Sciatic nerve (tissue), 2 donors: ENCODE data around the gene PLD1. TPM values are rescaled to one million over a fixed set of nuclear protein-coding genes. Genes with fewer than 3 reads are reported as not detected.
A peak's percentile ranks its signal among the peaks of the same experiment; 100 is the strongest.

Experiments used
- ATAC-seq: fragments of 200-7000 bp; cut with Tn5 transposase; one replicate; pipeline ENCODE4 v1.9.1; 2020; ENCODE audit warnings: mild to moderate bottlenecking, moderate library complexity
- DNase-seq: peaks from one replicate; pipeline ENCODE4 v3.0.0-alpha.2; 2020; ENCODE audit warnings: low spot score
- intact Hi-C: fragments of 100-400 bp; cut with DNase I; formaldehyde crosslinking; loops from one replicate; pipeline ENCODE4 v1.14.2; 2022
- total RNA-seq: library from RNA; stranded (reverse); fragmentation: NEBNext Ultra II Directional; extraction: Animal tissue kit (Norgen Biotek cat#: 25700); gene quantifications from one replicate; pipeline ENCODE4 v1.2.1, GENCODE V29; 2021
- donor health status: DM: no; HTN: no; CAD: no.
- donor health status: DM: no; HTN: no; CAD: no.

PLD1 gene
- total RNA-seq, 1 donor from 2014 or later, result 36.8 TPM

DNA sequence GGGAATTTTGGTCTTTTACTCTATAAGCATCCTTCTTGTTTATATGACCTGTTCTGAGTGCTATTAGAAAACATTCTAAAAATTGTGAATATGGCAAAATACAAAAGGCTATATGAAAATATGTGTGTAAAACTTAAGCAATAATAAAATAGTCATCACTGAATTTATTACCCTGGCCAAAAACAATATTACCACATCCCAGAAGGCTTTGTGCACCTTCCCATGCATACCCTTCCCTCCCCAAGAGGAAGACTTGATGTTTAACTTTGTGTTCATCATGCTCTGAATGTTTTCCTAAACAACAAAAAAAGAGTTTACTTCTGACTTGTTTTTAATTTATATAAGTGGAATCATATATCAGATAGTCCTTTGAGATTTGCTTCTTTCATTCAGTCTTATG lies 195.0 kb downstream of the PLD1 start:
- intact Hi-C loops, result no loop called here
- no peak for ATAC-seq
- DNase-seq, result no peak

DNA sequence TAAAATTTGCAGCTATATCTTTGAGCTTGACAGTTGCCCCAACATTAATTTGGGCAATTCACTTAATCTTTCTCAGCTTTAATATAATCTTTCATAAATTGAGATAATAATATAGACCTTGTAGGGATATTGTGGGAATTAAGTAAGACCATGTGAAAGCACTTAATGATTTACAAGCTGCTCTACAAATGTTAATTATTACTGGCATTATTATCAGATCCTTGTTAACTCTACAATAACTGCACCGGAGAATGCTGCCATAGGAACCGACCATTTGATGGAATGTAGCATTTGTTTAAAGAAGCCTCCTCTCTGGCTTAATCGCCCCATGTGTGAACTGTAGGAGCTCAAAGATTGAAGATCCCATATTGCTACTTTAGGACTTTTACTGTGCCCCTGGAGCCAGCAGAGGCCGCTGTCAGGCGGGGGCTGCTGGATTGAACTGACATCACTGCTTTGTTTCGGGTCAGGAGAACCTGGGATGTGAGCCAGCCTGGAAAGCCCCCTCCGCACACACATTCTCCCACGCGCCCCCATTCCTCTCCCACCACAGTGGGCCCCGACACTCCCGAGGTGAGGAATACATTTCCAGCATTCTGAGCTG lies 195.9 kb downstream of the PLD1 start:
- intact Hi-C loops, result no loop called here
- DNase-seq (no peak), ATAC-seq (peak; percentile 55)

DNA sequence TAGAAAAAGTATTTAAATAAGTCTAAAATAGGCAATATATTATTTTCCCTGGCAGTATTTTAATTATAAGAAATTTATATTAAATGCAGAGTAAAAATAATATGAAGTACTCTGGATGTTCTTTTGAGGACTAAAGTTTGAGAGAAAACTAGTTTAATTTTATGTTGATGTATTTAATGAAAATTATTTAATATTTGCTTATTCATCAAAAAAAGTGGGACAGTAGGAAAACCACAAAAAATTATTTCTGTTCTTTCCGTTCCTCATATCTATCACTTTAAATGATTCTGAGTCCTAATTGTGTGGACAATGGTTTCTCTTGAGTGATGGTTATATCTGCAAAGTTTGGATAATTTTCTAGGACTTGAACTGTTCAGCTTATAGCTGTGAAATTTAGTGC lies 202.8 kb downstream of the PLD1 start:
- ATAC-seq (no peak), DNase-seq (no peak)
- intact Hi-C loops, result no loop called here

DNA sequence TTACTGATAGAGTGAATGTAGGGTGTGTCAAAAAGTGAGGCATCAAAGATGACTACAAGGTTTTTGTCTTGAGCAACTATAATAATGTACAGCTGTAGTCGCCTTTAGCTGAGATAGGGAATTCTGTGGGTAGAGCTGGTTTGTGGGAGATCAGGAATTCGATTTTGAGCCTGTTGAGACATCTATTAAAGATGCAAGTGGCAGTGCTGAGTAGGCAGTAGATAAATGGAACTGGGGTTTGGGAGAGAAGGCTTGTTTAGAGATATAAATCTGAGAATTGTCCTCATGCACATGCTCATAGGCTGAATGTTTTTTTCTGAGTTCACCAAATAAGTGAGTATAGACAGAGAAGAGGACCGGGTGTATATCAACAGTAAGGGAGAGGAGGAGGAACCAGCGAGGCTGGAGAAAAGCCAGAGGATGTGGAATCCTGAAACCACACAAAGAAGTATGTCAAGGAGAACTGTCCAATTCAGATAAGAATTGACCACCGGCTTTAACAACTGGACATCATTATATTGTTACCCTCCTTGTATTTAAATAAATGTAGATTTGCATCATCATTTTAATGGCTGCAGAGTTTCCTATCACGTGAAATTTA lies 204.0 kb downstream of the PLD1 start:
- intact Hi-C loops, result no loop called here
- DNase-seq, result no peak
- no peak for ATAC-seq

DNA sequence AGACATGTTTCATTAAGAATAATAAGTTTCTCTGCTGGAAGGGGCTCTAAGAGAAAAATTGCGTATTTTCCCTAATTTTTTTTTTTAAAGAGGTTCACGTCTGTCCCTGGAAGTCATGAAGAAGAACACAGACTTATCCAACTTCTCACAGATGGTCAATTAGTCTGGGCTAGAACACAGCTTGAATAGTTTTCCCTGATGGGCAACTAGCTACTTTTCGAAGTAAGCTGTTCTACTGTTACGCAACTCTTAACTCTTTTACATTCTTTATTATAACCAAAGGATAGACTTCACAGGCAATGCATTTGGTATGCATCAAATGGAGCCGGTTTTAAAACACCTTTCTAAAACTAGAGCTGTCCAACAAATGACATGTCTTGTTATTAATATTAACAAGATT lies 205.9 kb downstream of the PLD1 start:
- ATAC-seq (peak; percentile 89), DNase-seq (no peak)
- intact Hi-C loops, result no loop called here

DNA sequence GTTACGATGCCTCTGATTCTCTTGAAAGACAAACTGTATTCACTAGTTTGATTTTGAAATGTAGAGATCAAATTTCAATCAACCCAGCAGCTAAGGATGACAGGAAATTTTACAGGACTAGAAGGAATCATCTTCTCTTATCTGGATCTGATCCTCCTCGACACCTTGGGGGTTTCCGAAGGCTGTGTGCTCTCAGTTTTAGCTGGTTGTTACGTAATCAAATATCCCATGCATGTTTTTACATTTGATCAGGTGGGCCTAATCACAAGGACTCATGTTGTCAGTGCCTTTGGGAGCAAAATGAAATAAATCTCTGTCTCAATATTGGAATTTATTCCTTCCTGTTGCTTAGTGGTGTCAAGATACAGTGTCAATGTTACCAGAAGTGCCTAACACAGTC lies 208.2 kb downstream of the PLD1 start:
- DNase-seq (no peak), ATAC-seq (no peak)
- intact Hi-C loops, result no loop called here

DNA sequence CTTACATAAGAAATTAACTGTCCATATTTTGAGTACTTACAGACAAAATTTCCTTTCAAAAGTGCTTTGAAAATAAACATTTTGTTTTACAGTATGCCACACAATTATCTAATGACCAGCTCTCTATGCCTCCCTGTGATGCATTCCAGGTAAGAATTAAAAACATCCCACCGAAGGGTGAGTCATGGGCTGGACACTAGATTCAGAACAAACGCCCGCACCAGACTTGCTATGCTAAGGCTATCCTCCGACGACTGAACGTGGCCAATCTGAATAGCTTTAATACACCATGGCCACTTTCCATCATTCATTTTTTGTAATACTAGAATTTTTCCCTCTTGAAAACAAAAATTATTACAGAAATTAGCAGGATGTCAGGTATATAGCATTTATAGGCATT lies 210.3 kb downstream of the PLD1 start:
- ATAC-seq, result no peak
- DNase-seq, result no peak
- intact Hi-C loops, result no loop called here

DNA sequence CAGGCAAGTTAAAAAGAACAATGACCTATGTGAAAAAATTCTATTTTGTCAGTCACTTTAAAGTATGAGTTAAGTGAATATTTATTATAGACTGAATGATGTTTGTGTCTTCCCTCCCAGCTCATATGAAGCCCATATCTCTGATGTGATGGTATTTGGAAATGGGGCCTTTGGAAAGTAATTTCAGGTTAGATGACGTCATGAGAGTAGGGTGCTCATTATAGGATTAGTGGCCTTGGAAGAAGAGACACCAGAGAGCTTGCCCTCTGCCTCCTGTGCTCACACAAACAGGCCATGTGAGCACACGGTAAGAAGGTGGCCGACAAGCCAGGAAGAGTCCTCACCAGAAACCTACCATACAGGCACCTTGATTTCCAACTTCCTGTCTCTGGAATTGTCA lies 211.3 kb downstream of the PLD1 start:
- intact Hi-C loops, result no loop called here
- ATAC-seq, result no peak
- no peak for DNase-seq

DNA sequence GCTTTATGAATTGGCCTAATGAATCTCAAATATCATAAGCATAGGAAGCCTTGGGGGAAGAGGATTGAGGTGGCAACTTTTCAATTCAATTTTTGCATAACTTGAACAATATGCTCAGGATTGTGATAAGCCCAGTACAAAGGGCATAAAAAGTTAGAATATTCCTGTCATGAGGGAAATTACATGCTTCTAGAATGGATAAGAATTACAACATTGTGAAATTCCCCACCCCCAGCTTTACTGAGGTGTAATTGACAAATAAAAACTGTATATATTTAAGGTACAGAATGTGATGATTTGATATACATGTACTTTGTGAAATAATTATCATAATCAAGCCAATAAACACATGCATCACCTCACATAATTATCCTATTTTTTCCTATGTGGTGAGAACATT lies 217.5 kb downstream of the PLD1 start:
- no peak for ATAC-seq
- intact Hi-C loops, result no loop called here
- DNase-seq, result no peak

DNA sequence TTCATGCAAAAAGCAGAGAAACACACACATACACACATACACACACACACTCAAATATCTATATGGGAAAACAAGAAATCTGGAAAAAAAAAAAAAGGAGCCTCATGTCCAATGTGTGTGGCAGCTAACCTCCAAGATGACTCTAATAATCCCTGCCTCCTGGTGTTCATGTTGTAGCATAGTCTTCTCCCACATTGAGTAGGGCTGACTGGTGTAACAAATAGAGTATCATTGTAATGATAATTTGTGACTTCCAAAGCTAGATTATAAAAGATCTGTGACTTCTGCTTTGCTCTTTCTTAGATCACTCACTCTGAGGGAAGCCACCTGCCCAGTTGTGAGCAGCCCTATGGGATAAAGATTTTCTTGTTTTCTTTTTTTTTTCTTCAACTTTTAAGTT lies 219.2 kb downstream of the PLD1 start:
- ATAC-seq (no peak), DNase-seq (no peak)
- intact Hi-C loops, result no loop called here

DNA sequence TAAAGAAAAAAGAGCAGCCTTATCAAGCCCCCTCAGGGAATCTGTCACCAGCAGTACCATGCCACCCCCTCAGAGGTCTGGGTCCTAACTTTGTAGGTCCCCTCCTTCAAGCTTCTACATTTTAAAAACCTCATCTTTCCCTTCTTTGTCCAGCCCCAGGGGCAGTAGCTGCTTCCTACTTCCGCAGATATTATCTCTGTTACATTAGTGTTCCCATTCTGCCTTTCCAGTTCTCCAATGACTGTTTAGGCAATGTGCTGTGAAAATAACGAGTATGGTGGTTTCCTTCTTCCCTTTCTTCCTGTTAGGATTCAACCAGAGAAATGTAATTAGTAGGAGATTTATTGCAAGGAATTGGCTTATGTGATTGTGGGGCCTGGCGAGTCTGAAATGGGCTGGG lies 224.0 kb downstream of the PLD1 start:
- intact Hi-C loops, result no loop called here
- ATAC-seq (no peak), DNase-seq (no peak)

DNA sequence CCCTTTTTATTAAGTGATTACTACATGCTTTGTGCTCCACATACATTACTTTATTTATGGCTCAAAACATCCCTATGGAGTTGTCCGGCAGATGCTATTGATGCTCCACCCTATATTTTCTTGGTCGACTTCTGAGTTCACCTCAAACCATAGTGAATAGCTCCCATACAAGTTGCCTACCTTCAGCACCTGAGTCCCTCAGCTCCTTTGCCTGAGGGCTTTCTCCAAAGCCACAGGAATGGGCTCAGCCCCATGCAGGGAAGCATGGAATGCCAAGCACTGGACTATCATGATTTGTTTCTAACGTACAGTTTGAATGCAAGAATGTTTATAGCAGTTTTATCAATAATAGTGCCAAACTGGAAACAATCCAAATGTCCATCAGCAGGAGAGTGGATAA lies 225.2 kb downstream of the PLD1 start:
- intact Hi-C loops, result no loop called here
- DNase-seq, result no peak
- no peak for ATAC-seq

DNA sequence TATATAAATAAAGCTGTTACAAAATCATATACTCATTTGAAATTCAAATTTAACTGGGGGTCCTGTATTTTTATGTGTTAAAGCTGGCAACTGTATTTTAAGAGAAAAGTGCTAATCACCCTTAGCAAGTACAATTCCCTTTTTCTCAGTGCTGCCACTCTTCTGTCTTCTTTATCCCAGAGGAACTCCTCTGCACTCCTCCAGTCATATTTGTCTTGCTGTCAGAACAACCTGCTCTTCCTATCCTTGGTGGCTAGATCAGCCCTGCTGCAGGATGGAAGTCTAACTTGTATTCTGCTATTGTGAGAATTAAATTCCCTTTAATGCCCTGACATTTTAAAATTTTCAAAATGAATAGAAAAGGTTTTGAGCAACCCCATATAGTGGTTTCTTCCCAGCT lies 226.2 kb downstream of the PLD1 start:
- intact Hi-C loops, result no loop called here
- DNase-seq (no peak), ATAC-seq (no peak)

DNA sequence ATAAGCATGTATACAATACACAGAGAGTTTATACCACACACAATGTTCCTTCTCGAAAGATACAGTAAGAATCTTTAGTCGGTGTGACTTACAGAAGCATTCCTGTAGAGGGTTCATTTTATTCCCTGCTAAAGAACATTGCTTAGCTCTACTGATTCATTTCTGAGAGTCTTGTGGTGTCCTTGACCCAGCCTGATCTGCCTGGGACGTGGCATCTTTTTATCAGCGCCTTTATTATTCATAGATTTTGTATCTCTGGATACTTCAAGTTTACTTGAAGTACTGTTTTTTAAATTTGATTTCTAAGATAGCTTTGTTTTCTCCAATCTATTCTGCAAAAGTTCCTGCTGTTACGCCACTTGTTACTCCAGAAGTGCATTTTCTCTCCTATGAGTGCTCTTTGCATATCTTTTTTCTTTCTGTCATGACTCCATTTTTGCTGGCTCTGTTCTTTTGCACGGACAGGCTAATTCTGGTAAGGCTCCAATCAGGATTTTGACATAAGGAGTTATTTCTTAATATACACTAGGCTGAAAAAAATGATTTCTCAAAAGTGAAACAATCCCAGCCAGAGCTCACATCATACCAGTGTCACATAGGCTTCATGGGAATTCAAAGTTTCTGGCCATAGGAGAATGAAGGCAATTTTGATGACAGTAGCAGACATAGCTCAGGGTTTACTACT lies 235.6 kb downstream of the PLD1 start:
- ATAC-seq, result no peak
- intact Hi-C loops, result no loop called here
- DNase-seq, result no peak

DNA sequence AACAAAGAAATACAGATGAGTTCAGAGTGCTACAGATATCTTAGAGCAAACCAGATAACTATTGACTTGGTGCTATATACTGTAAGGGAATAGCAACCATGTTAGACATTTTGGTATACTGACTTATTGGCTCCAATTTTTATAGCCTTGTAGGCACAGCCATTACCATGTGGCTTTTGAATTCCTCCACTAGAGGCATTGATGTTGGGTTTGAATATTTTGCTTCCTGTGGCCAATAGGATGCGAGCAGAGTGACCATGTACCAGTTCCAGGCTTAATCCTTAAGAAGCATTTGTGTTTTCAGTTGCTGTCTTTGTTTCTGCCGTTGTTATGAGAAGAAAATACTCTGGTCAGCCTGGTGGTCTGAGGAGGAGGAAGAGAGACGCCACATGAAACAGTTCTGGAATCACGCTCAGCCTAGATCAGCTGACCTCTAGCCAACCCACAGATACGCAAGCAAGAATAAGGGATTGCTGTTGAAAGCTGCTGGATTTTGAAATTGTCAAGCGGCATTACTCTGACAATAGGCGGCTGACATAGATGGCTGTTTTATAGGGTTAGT lies 240.6 kb downstream of the PLD1 start:
- intact Hi-C loops, result loop anchor here (10.0 kb wide), 1 partner anchor 605 kb away; no protein-coding TSS in a partner anchor
- no peak for DNase-seq
- no peak for ATAC-seq

DNA sequence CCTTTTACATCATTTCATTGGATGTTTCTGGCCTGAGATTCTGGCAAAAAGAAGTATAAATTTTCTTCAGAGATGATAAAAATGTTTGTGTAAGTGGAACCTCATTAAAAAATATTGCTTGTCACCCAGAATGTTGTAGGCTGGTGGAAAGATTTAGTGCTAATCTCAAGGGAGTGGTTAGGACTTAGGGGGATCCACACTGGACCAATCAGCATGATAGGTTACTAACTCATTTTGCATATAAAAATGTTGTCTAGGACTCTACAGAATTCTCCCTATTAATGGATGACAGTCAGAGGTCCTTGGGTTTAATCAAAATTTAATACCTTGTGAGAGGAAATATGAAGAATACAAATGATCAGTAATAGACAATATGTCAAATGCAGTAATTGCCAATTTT lies 241.5 kb downstream of the PLD1 start:
- intact Hi-C loops, result loop anchor here (10.0 kb wide), 1 partner anchor 604 kb away; no protein-coding TSS in a partner anchor
- no peak for ATAC-seq
- no peak for DNase-seq

DNA sequence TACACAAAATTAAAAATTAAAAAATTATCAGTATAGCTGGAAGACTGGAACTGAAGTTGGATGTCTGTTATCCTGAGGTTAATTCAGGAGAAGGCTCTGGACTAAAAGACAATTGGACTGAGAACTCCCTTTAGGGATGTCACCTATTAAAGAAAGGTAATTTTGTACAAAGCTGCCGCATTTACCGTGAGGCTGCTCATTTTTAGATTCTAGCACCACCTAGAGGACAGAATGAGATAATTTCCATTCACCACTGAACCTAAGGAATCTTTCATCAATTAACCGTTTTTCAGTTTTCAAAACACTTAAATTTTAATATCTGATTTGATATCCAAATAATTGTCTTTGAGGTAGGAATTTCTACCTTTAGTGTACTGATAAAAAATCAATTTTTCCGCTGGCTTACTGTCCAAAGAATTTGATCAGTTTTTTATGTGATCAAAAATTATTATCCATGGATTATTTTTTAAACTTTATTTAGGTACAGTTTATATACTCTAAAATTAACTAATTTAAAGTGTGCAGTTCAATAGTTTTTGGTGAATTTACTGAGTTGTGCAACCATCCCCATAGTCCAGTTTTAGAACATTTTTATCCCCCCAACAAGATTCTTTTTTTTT lies 243.4 kb downstream of the PLD1 start:
- no peak for DNase-seq
- intact Hi-C loops, result loop anchor here (10.0 kb wide), 1 partner anchor 602 kb away; no protein-coding TSS in a partner anchor
- ATAC-seq, result peak; percentile 59

DNA sequence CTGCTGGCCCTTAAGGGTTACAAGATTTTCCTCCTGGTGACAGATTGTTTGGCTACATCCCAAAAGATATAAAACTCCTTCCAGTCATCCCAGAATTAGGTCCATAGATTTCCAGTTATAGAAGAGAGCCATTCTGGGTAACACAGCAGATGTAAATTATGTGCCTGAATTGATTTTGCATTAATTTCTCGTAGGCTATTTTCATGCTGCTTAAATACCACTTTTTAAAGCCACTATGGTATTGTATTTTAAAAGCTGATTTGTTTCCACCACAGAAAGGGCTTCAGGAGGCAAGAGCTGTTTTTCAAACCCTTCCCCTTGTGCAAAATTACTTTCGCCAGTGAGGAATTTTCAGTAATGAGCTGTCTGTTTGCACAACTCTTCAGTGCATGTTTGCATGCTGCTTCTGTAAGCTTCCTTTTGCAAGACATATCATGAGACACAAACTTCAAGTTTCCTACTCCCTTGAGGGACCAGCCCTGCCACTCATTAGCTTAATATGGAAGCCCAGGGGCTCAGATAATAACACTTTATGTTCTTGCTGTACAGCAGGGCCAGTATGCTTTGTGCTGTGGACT lies 244.7 kb downstream of the PLD1 start:
- intact Hi-C loops, result loop anchor here (10.0 kb wide), 1 partner anchor 601 kb away; no protein-coding TSS in a partner anchor
- DNase-seq, result no peak
- ATAC-seq, result peak; percentile 22

DNA sequence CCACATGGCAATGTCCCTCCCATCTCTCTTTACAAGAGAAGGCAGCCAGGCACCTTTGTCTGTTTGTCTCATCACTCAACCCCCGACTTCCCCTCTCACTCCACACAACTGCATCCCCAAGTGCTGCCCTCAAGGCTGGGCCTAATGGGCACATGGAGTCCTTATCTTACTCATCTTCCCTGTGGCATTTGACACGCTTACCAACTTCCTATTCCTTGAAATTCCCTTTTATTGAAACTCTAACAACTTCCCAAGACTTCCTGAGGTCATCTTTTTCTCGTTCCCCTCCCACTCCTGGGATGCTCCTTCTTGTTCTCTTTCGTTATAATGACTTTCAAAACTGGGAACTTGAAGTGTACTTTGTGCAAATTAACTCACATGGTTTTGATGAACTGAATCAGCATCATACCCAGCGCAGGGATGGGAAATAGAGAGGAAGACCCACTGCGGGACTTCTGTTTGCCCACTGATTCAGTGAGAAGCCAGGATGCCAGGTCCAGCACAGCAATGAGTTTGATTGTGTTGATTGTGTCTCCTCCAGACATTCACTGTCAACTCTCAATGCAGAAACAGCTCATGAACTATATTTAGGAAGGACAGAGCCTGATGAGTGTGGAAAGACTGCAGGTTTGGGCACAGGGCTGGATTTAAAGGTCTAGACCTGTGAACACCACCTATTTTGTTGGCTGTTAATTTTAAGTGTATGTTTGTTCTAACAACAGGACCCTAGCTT lies 245.4 kb downstream of the PLD1 start:
- ATAC-seq (no peak), DNase-seq (no peak)
- intact Hi-C loops, result loop anchor here (10.0 kb wide), 1 partner anchor 600 kb away; no protein-coding TSS in a partner anchor
